Kidney epithelial cell (primary cell): ENCODE data around the gene GNLY. TPM values are rescaled to one million over a fixed set of nuclear protein-coding genes. Genes with fewer than 3 reads are reported as not detected.
A peak's percentile ranks its signal among the peaks of the same experiment; 100 is the strongest.
"Not testable (repeated sequence)": the region's sequence is repeated elsewhere in the genome, so short reads cannot be mapped to it uniquely, and the experiment has no call there.

Source experiments
- DNase-seq: peaks from one replicate; pipeline ENCODE4 v3.0.0-alpha.2; 2010; ENCODE audit warnings: low read depth
- H3K27me3 ChIP-seq: 2 replicates; pipeline ENCODE4 v1.6.0; 2011; ENCODE audit warnings: low read length; ENCODE audit not compliant: control insufficient read depth, insufficient read depth
- H3K36me3 ChIP-seq: 2 replicates; pipeline ENCODE4 v1.5.1; 2011; ENCODE audit warnings: low read length; ENCODE audit not compliant: control insufficient read depth, insufficient read depth
- H3K4me3 ChIP-seq: 2 replicates; pipeline ENCODE4 v1.5.1; 2011; ENCODE audit warnings: low read depth, mild to moderate bottlenecking, control low read depth, low read length
- total RNA-seq: library from RNA; depleted of rRNA; stranded (reverse); fragments of >200 nt; gene quantifications from 2 replicates; pipeline ENCODE4 v1.2.3, GENCODE V29; 2015
- TF ChIP-seq, protein P1 (sequence below): IDR thresholded peaks from 2 replicates; pipeline ENCODE4 v1.5.1; 2011; ENCODE audit warnings: mild to moderate bottlenecking, moderate library complexity, low read length, control low read depth, inconsistent platforms; ENCODE audit not compliant: insufficient read depth, poor library complexity, severe bottlenecking

Gene GNLY
- total RNA-seq, 1 donor from 2014 or later = not detected

DNA sequence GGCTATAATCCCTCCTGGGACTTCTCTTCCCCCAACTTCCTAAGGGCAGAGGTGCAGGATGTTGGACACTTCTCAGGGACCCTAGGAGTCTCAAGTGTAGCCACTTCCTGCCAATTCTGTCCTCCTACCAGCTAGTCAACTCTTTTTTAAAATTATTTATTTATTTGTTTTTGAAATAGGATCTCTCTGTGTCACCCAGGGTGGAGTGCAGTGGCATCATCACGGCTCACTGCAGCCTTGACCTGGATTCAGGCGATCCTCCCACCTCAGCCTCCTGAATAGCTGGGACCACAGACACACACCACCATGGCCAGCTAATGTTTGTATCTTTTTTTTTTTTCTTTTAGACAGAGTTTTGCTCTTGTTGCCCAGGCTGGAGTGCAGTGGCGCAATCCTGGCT is 37.7 kb upstream of the GNLY start:
- TF ChIP-seq, protein P1, sequence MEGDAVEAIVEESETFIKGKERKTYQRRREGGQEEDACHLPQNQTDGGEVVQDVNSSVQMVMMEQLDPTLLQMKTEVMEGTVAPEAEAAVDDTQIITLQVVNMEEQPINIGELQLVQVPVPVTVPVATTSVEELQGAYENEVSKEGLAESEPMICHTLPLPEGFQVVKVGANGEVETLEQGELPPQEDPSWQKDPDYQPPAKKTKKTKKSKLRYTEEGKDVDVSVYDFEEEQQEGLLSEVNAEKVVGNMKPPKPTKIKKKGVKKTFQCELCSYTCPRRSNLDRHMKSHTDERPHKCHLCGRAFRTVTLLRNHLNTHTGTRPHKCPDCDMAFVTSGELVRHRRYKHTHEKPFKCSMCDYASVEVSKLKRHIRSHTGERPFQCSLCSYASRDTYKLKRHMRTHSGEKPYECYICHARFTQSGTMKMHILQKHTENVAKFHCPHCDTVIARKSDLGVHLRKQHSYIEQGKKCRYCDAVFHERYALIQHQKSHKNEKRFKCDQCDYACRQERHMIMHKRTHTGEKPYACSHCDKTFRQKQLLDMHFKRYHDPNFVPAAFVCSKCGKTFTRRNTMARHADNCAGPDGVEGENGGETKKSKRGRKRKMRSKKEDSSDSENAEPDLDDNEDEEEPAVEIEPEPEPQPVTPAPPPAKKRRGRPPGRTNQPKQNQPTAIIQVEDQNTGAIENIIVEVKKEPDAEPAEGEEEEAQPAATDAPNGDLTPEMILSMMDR = no peak
- no peak for DNase-seq
- H3K27me3 ChIP-seq = no peaks in the 10 kb centered on the region
- no peak overlapping the region for H3K4me3 ChIP-seq
- H3K36me3 ChIP-seq = no peaks in the 10 kb centered on the region

DNA sequence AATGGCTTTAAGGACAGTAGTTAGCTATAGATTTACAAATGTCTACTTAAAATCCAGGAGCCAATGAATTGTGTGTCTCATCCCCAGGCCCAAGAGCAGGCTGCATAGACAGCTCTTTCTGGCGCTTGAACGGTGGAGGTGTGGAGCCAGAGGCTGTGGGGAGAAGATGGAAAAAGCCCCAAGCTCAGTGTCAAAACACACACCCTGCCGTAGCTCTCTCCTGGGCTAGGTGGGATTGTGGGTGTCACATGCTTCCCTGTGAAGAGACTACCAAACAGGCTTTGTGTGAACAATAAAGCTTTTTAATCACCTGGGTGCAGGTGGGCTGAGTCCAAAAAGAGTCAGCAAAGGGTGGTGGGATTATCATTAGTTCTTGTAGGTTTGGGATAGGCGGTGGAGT is 36.8 kb upstream of the GNLY start:
- not testable (repeated sequence) for H3K4me3 ChIP-seq, H3K27me3 ChIP-seq, H3K36me3 ChIP-seq, DNase-seq

DNA sequence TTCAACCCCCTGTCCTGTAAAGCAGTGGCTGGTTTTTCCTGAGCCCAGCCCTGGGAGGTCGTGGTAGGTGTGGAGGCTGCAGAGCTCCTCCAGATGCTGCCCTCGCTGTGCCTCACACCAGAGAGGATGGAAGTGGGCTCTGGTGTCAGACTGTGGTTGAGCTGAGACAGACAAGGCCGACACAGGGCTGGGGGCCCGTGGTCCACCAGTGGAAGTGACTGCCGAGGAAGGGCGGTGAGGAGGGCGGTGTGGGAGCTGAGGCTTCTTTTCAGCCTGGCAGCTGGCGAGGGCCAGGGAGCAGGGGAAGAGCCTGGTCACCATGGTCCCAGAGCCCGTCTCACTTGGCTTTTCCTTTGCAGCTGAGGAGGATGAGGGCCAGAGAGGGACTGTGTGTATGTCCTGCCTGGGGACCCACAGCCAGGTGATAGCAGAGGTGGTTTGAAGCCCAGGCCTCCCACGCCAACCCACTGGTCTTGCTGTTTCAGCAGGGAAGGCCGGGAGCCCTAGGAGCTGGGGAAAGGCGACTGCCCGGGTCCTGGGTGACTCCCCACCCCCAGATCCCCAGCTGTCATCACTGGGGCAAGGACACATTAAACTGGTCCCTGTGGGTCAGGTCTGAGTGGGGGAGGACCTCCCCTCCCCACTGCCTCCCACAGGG is 34.7 kb upstream of the GNLY start:
- H3K27me3 ChIP-seq = no peaks in the 10 kb centered on the region
- TF ChIP-seq, protein P1 = no peak
- no peaks in the 10 kb centered on the region for H3K36me3 ChIP-seq
- DNase-seq = no peak
- H3K4me3 ChIP-seq = no peak overlapping the region

DNA sequence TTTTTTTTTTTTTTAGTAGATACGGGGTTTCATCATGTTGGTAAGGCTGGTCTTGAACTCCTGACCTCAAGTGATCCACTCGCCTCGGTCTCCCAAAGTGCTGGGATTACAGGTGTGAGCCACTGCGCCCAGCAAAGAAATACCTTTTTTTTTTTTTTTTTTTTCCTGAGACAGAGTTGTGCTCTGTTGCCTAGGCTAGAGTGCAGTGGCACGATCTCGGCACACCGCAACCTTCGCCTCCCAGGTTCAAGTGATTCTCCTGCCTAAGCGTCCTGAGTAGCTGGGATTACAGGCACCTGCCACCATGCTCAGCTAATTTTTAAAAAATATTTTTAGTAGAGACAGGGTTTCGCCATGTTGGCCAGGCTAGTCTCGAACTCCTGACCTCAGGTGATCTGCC is 33.9 kb upstream of the GNLY start:
- not testable (repeated sequence) for H3K36me3 ChIP-seq, DNase-seq, H3K4me3 ChIP-seq, H3K27me3 ChIP-seq

DNA sequence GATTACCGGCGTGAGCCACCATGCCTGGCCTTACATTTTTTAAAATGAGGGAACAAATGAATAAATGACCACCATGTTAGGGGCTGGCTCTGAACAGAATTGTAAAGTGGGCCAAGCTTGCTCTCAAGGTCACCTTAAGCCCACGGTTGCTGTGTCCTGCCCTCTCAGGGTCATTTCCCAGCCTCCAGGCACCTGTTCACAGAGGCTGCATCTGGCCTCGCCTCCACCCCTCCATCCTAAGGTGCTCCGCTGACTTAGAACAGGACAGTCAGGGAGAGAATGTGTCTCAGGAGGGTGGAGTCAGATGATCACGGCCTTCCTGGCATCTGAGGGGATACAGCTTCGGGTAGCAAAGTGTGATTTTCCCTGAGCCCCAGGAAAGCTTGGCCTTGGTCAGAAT is 33.4 kb upstream of the GNLY start:
- no peak for DNase-seq
- TF ChIP-seq, protein P1 = no peak
- H3K4me3 ChIP-seq = no peak overlapping the region

DNA sequence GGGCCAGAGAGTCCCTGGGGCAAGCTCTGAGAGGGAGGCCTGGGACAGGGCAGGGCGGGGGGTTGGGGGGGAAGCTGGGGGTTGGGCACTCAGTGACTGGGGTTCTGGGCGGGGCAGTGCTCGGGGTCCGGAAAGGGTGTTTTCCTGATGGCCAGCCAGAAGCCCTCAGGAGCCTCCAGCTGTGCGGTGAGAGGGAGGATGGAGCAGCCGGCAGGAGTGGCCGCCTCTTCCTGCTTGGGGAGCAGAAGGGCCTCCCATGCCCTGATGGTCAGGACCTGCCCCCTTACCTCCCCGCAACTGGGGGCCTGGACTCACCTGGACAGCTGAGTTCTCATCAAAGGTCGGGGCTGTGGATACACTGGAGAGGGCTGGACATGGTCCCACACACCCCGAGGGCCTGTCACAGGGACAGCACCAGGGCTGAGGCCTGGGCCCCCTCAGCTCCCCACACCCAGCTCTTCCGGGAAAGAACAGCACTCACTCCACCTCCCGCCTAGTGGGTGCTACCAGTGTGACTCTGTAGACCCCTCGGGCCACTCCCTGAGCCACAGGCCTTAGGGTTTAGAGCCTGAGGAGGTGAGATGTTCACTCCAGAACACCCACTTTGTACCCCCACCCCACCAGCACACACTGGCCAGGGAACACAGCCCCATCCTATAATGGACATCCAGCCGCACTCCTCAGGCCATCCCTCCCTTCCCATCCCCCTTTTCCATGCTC is 32.9 kb upstream of the GNLY start:
- Histone ChIP-seq H3K36me3 (no peaks in the 10 kb centered on the region), H3K27me3 (no peaks in the 10 kb centered on the region), H3K4me3 (no peak overlapping the region)
- TF ChIP-seq, protein P1 = no peak
- DNase-seq = no peak

More for the DNA sequence above, 33.4 kb upstream of the GNLY start:
- H3K36me3 ChIP-seq = no peaks in the 10 kb centered on the region
- H3K27me3 ChIP-seq = no peaks in the 10 kb centered on the region

DNA sequence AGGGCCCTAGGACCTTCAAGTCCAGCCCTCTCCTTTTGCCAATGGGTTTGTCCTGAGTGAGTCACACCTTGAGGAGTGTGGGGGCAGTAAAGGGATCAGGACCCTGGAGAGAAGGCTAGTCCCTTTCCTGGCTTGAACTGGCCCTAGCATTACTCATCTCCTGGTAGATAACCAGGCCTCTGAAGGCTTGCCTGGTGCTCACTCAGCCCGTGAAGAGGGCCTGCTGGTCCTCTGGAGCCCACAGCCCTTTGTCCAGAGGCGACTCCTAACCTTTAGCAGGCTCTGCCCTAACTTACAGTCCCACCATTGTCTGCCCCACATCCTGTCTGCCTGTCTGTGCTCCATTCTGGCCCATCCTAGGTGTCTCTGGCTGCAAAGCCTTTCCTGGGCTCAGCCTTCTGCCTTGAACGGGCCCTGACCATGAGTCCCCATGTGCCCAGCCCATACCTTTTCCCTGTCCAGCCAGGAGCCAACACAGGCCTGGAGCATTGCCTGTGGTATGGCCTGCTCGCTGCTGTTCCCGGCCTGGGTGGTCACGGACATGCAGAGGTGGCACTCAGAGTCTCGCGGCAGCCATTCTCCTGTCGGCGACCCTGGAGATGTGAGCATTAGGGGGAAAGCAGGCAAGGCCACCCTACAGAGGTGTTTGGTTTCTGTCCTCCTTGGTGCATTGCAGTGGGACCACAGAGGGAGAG is 31.1 kb upstream of the GNLY start:
- TF ChIP-seq, protein P1 = no peak
- H3K36me3 ChIP-seq = no peaks in the 10 kb centered on the region
- H3K27me3 ChIP-seq = no peaks in the 10 kb centered on the region
- H3K4me3 ChIP-seq = no peak overlapping the region
- peak; percentile 82 for DNase-seq
